SKM-1 treated with dmso at 0.1 percent for 144 hours (cell line): ENCODE results near the gene NPIPA8.
"Not testable (repeated sequence)": the region's sequence is repeated elsewhere in the genome, so short reads cannot be mapped to it uniquely, and the experiment has no call there.

Experiments
- DNase-seq: peaks from one replicate; lab custom pipeline; 2025; ENCODE audit not compliant: unreplicated experiment; lab: John Stamatoyannopoulos, UW

The NPIPA8 gene

DNA sequence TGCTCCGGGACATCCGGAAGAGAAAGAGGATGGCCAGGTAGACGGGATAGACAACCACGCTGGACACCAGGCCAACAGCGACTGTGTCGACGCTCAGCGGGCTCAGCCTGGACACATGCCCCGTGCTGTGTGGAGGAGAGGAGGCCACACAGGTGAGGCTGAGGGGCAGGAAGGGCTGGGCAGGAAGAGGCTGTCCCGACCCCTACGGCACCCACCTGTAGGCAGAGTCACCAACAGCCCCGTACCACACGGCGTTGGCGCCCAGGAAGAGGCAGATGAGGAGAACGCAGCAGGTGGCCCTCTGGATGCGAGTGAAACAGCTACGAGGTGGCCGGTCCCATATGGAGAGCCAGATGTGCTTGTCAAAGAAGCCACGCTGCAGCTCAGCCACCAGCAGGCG is at the start of gene NPIPA8:
TSS of gene NPIPA8 (minus strand) at position 101 of the 400 bp plus-strand sequence. CDS start 4,074 bp downstream, outside the sequence.
- not testable (repeated sequence) for DNase-seq

DNA sequence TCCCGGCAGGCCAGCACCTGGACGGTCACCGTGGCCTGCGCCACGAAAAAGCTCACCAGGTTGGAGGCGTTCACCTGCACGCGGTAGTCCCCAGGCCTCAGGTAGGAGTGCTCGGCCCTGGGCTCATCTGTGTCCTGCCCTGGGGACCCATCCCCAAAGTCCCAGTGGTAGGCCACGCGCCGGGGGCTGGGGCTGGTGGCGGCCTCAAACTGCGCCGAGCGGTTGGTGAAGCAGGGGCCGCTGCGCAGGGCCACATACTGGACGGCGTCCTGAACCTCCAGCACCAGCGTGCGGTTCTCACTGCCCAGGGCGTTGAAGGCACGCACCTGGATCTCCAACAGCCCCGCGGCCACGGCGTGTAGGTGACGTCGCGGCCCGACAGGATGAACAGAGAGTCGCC is 48.7 kb upstream of the NPIPA8 start:
- not testable (repeated sequence) for DNase-seq

DNA sequence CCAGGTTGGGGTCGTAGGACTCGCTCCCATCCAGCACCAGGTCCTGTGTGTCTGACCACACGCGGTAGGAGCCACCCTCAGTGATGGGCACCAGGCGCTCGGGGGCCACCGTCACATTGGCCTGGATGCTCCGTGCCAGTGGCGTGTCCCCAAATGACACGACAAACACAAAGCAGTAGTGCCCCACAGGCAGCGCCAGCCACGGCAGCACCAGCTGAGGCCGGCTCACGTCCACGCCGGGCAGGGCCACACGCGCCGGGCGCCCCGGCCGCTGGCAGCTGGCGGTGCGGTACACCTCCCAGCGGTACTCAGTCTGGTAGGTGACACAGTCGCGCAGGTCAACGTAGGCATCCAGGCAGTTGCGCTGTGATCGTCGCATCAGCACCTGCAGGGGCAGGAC is 48.3 kb upstream of the NPIPA8 start:
- not testable (repeated sequence) for DNase-seq

DNA sequence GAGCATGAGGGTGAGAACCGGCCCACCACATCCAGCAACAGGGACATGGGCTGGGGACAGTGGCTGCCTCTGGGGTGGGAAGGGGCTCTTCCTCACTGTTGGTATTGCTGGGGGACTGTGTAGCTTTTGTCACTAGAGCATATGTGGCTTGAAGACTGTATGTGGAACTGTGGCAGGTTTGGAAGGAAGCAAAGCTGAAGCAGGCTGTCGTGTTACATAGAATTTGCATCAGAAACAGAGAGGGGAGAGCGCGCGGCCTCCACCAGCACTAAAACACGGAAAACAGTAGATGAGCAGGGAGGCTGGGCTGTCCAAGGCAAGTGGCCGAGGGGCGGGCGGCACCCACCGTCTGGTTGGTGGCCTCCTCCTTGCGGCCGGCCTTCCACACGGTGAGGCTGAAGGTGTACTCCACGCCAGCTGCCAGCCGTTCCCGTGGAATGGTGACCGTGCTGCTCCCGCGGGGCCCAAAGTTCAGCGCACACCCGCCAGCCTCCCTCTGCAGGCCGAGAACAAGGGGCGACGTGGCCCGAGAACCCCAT is 47.6 kb upstream of the NPIPA8 start:
- not testable (repeated sequence) for DNase-seq

DNA sequence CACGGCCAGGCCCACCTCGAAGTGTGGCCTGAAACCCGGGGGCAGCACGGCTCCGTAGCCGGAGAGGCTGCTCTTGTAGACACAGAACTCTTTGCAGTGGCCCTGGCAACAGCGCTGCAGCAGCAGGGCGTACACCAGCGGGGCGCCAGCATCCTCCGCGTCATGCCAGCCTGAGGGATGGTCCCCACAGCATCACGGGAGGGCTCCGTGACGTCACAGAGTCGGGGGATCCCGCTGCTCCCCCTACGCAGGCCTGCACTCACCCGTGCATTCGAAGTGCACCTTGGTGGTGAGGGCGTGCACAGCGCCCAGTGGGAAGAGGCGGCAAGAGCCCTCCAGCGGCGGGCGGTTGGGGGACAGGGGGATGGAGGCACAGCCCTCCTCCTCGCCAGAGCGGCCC is 46.2 kb upstream of the NPIPA8 start:
- not testable (repeated sequence) for DNase-seq

DNA sequence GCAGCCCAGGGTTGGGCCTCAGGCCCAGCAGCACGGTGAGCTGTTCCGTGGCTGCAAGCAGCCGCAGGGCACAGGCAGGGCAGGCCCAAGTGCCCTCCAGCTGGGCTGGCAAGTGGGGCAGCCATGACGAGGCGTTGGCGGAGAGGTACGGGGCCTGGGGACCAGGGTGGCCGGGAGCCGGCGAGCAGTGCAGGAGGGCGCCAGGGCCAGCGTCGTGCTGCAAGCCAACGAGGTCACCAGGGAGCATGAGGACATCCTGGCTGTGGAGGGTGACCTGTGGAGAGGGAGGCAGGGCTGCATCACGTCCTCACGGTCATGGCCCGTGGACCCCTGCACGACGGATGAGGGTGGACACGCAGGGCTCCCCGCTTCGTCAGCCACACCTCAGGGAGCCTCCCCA is 11.2 kb upstream of the NPIPA8 start:
- DNase-seq = not testable (repeated sequence)

DNA sequence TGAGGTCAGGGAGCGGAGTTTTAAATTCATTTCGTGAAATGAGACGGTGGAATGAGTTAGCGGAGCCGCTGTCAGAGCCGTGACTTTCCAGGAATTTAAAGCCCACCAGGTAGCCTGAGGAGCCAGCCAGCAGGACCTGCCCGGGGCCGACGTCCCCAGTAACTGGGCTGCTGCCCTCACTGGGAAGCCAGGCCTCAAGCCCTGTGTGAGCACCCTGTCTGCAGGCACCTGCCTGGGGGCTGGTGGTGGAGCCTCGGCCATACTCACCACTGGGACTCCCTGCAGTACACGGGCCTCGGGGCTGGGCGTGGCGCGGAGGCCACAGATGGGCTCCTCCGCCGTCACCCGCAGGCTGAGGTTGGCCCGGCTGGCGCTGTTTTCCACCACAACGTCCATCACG is 10.5 kb upstream of the NPIPA8 start:
- not testable (repeated sequence) for DNase-seq

DNA sequence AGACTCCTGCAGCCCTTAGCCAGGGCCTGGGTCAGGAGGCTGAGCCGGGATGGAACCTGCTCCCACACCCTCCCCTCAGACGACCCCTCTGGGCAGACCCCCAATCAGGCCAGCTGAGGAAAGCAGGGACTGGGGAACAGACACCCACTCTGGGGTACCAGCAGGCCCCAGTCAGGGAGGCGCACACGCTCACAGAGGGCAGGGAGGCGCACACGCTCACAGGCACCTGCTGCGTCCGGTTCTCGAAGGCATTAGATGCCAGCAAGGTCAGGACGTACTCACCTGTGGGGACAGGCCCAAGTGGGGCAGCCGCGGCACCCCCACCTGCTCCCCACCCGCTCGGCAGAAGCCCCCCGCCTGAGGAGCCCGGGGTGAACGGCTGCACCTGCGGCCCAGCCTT is 8.1 kb upstream of the NPIPA8 start:
- DNase-seq = not testable (repeated sequence)

DNA sequence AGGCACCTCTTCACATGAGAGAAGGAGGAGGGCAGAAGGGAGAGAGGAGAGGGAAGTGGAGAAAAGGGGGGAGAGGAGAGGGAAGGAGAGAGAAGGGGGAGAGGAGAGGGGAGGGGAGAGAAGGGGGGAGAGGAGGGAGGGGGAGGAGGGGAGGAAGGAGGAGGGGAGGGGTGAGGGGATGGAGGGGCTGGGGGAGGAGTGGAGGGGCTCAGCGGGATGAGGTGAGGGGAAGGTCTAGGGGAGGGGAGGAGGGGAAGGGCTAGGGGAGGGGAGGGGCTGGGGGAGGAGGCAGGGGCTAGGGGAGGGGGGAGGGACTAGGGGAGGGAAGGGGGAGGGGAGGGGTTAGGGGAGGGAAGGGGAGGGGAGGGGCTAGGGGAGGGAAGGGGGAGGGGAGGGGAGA is 5.5 kb upstream of the NPIPA8 start:
- not testable (repeated sequence) for DNase-seq

- not testable (repeated sequence) for DNase-seq
Observed at GRCh38 chr16:18341417-18341960, 5.0 kb upstream of the NPIPA8 start.

DNA sequence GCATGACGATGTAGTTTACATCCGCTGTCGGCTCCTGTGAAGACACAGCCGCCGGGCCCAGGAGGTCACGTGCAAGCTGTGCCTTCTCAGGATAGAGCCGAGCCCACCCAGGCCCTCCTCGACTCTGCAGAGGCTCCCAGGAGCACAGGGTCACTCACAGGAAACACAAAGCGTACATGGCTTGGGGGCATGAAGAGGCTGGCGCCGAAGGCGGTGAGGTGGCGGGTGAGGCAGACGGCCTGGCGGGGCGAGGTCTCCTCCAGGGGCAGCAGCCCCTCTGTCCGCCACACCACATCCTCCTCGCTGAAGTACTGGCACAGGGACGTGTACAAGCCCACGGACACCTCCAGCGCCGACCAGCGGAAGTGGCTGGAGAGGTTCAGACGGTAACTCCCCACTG is 2.7 kb upstream of the NPIPA8 start:
- not testable (repeated sequence) for DNase-seq

DNA sequence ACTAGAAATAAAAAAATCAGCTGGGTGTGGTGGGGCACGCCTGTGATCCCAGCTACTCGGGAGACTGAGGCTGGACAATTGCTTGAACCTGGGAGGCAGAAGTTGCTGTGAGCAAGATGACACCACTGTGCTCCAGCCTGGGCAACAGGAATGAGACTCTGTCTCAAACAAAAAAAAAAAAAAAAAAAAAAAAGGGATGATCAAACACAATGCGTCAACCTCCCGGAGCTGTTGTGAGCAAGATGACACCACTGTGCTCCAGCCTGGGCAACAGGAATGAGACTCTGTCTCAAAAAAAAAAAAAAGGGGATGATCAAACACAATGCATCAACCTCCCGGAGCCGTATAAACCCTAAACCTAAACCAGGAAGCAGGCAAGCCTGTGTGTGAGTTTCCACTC is 24.7 kb downstream of the NPIPA8 start:
- not testable (repeated sequence) for DNase-seq

DNA sequence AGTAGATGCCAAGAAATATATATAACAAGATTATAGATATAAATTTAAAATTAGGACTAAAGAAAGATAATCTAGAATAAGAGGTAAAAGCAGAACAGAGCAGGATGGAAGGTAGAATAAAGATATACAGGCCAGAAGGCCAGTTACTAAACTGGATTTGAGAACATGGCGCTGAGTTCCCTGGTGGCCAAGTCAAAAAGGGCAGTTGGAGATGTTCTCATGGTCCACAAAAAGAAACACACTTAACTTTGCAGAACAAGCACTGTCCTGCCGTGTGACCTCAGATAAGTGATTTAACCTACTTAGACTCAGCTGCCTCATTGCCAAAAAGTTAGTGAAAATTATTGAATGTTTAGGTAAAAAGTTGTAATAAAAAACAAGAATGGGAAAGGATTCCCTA is 27.4 kb downstream of the NPIPA8 start:
- DNase-seq = not testable (repeated sequence)

GRCh38 chr16:18307241-18307640 is 29.3 kb downstream of the NPIPA8 start:
- not testable (repeated sequence) for DNase-seq

DNA sequence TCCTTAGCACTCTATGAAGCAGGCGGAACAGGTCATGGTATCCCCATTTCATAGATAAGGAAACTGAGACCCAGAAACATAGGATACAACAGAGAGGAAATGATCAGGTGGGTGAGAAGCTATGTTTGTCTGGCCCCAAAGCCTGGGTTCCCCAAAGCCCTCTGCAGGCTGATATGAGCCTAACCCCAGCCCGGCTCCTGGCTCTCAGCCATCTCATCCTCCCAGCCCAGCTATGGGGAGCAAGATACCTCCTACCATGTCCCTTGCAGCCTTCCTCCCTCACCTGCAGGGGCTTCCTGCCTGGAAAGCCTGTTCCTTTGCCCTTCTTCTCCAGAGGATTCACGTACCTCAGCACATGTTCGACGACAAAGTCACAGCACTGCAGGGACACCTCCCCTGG is 30.5 kb downstream of the NPIPA8 start:
- not testable (repeated sequence) for DNase-seq

DNA sequence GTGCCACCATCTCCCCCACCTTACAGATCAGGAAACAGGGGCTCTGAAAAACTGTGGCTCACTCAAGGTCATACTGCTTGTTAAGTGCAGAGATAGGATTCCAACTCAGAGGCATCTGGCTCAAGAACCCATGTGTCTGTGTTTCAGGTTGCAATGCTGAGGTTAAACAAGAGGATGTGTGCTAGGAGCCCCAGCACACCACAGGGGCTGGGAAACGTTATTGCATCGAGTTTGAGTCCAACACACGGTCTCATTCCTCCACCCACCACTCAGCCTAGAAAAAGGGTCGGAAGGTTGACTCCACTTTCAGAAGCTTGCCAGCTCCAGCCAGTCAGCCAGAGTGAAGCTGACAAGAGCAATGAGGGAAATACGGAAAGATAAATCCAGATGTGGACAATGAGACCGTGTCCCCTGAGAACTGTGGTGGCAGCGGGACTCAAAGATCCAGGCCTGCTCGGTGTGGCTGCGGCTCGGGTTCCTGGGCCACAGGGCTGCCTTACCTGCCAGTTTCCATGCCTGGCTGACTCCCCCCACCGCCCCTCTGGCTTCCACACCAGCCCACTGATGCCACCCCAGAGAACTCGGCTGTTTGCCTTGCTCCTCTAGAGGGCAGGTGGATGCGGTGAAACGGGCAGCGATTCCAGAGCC is 33.4 kb downstream of the NPIPA8 start:
- DNase-seq = not testable (repeated sequence)

DNA sequence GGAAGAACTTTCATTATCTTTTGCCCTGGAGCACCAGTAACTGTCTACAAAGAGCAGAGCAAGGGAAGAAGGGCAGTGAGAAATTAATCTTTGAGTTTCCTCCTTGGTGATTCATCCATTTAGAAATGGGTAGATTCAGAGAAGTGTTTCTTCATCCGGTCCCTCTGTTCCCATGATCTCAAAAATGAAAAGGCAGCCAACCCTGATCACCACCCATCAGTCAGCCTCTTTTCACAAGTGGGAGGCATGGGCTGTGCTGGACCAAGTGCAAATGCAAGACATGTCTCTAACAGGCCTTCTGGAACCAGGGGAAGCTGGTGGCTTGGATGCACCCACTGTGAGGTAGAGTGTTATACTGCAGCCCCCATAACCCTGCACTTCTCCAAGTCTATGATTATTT is 38.8 kb downstream of the NPIPA8 start:
- DNase-seq = not testable (repeated sequence)

DNA sequence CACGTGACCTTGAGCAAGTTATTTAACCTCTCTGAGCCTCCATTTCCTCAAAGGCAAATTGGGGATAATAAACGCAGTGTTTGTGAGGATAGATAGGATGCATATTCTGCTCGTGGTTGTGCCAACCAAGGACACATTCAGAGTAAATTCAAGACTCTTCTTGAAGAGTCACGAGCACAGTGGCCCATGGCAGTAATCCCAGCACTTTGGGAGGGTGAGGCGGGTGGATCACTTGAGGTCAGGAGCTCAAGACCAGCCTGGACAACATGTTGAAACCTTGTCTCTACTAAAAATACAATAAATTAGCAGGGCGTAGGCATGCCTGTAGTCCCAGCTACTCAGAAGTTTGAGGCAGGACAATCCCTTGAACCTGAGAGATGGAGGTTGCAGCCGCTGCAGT is 39.6 kb downstream of the NPIPA8 start:
- not testable (repeated sequence) for DNase-seq

DNA sequence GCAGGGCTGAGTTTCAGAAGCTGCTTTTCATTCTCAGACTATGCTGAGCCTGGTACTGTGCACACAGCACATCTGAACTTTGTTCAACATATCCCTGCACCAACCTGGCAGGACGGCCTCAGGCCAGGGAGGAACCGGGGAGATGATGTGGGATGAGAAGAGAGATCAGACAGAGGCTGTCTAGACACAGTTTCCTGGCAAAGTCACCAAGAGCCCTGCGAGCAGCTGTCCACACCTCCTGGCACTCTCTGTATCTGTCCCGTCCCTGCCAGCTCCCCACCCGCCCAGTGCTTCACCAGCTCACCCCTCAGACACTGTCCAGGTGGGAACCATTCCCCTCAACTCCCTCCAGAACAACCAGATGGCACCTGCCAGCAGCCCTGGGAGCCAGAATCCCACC is 42.2 kb downstream of the NPIPA8 start:
- DNase-seq = not testable (repeated sequence)

DNA sequence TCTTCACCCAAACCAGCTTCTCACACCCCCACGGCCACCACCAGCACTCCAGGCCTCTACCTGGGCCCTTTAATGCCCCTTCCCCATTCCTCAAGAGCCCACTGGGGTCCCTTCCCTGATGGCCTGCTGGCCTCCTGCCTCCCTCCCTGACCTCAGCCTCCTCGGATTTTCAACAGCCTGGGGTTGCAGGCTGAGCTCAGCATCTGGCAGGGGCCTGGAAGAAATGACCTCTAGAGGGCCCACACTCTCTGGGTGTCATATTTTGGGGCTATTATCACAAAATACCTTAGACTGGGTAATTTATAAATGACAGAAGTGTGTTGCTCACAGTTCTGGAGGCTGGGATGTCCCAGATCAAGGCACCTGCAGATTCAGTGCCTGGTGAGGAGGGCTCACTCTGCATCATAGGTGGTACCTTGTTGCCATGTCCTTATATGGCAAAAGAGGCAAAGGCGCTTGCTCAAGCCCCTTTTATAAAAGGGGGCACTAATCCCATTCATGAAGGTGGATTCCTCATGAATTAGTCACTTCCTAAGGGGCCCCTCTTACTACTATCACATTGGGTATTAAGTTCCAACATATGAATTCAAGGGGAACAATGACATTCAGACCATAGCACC is 43.1 kb downstream of the NPIPA8 start:
- DNase-seq = not testable (repeated sequence)

GRCh38 chr16:18290959-18291358 is 45.6 kb downstream of the NPIPA8 start:
- DNase-seq = not testable (repeated sequence)

DNA sequence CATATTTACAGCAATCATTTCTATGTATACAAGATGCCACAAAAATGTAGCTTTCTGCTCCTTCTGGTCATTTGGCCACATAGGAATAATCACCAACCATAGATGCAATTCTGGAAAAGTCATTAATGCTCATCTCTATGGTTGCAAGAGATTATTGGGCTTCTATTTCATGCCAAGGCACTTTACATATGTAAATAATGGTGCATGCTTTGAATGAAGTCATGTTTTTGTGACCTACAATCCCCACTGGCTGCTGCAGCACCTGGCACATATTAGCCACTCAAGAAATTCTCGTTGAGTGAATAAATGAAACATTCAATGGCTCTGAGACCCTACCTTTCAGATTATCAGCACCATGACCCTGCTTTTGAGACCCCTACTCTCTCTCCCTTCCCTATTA is 50.2 kb downstream of the NPIPA8 start:
- not testable (repeated sequence) for DNase-seq
